RWPE2 (cell line): ENCODE measurements around the gene KRTAP4-16.
"Not testable (repeated sequence)": the region's sequence is repeated elsewhere in the genome, so short reads cannot be mapped to it uniquely, and the experiment has no call there.

Source experiments
- ATAC-seq: fragments of 200-7000 bp; cut with Tn5 transposase; 3 replicates; pipeline ENCODE4 v1.9.1; 2021; ENCODE audit warnings: low read depth
- DNase-seq: peaks from one replicate; pipeline ENCODE4 v3.0.0-alpha.2; 2020; ENCODE audit warnings: low spot score
- H3K27ac ChIP-seq: fragments of 450-650 bp; 2 replicates; pipeline ENCODE4 v1.5.1; 2017; ENCODE audit warnings: mild to moderate bottlenecking; ENCODE audit not compliant: poor library complexity, severe bottlenecking
- H3K27me3 ChIP-seq: fragments of 250-450 bp; sonication (Bioruptor Pico); 2 replicates; pipeline ENCODE4 v1.5.1; 2021; ENCODE audit warnings: mild to moderate bottlenecking, moderate library complexity; ENCODE audit not compliant: insufficient read depth, poor library complexity, severe bottlenecking
- H3K36me3 ChIP-seq: fragments of 250-450 bp; sonication (Bioruptor Pico); 2 replicates; pipeline ENCODE4 v1.5.1; 2020; ENCODE audit warnings: low read depth, mild to moderate bottlenecking, moderate library complexity
- H3K4me1 ChIP-seq: fragments of 250-450 bp; sonication (Bioruptor Pico); 2 replicates; pipeline ENCODE4 v1.5.1; 2021; ENCODE audit warnings: mild to moderate bottlenecking, moderate library complexity; ENCODE audit not compliant: insufficient read depth, poor library complexity, severe bottlenecking
- H3K4me3 ChIP-seq: fragments of 250-450 bp; sonication (Bioruptor Pico); 2 replicates; pipeline ENCODE4 v1.5.1; 2021; ENCODE audit warnings: mild to moderate bottlenecking, moderate library complexity; ENCODE audit not compliant: severe bottlenecking
- H3K9me3 ChIP-seq: fragments of 250-450 bp; sonication (Bioruptor Pico); 2 replicates; pipeline ENCODE4 v1.5.1; 2021; ENCODE audit warnings: mild to moderate bottlenecking, moderate library complexity; ENCODE audit not compliant: severe bottlenecking
- CTCF ChIP-seq: fragments of 450-650 bp; IDR thresholded peaks from one replicate; pipeline ENCODE4 v1.5.1; 2017; ENCODE audit warnings: mild to moderate bottlenecking, moderate library complexity; ENCODE audit not compliant: poor library complexity, severe bottlenecking

The KRTAP4-16 gene

GRCh38 chr17:41133880-41134735 lies 32.1 kb upstream of the KRTAP4-16 start:
- H3K27ac ChIP-seq, result peak overlapping the region; percentile 90
- DNase-seq (no peak), ATAC-seq (no peak)
- no peaks in the 10 kb centered on the region for H3K9me3 ChIP-seq
- TF ChIP-seq CTCF, result no peak
- H3K27me3 ChIP-seq, result no peaks in the 10 kb centered on the region
- H3K36me3 ChIP-seq, result no peaks in the 10 kb centered on the region
- no peak overlapping the region for H3K4me3 ChIP-seq
- peaks cover 25% of the 10 kb centered on the region for H3K4me1 ChIP-seq

GRCh38 chr17:41131979-41132378 lies 30.0 kb upstream of the KRTAP4-16 start:
- DNase-seq (no peak), ATAC-seq (peak; percentile 100)
- Histone ChIP-seq H3K36me3 (no peaks in the 10 kb centered on the region), H3K4me1 (peaks cover 25% of the 10 kb centered on the region), H3K27ac (peak overlapping the region; percentile 90), H3K9me3 (no peaks in the 10 kb centered on the region), H3K27me3 (no peaks in the 10 kb centered on the region), H3K4me3 (no peak overlapping the region)
- no peak for TF ChIP-seq CTCF

- peaks cover 16% of the 10 kb centered on the region for H3K4me1 ChIP-seq
- no peak for DNase-seq
- no peaks in the 10 kb centered on the region for H3K27me3 ChIP-seq
- H3K9me3 ChIP-seq, result no peaks in the 10 kb centered on the region
- no peaks in the 10 kb centered on the region for H3K36me3 ChIP-seq
- H3K4me3 ChIP-seq, result no peak overlapping the region
- TF ChIP-seq CTCF, result no peak
- no peak for ATAC-seq
- no peak overlapping the region for H3K27ac ChIP-seq
Observed at GRCh38 chr17:41127371-41127770, 25.4 kb upstream of the KRTAP4-16 start.

GRCh38 chr17:41126412-41126811 lies 24.4 kb upstream of the KRTAP4-16 start:
- no peak overlapping the region for H3K27ac ChIP-seq
- H3K4me1 ChIP-seq, result peaks cover 8% of the 10 kb centered on the region
- no peaks in the 10 kb centered on the region for H3K27me3 ChIP-seq
- DNase-seq (no peak), ATAC-seq (no peak)
- H3K36me3 ChIP-seq, result no peaks in the 10 kb centered on the region
- no peak overlapping the region for H3K4me3 ChIP-seq
- no peaks in the 10 kb centered on the region for H3K9me3 ChIP-seq
- TF ChIP-seq CTCF, result no peak

- no peaks in the 10 kb centered on the region for H3K9me3 ChIP-seq
- no peaks in the 10 kb centered on the region for H3K27me3 ChIP-seq
- no peaks in the 10 kb centered on the region for H3K36me3 ChIP-seq
- DNase-seq (no peak), ATAC-seq (no peak)
- peaks cover 7% of the 10 kb centered on the region for H3K4me1 ChIP-seq
- H3K27ac ChIP-seq, result no peak overlapping the region
- no peak overlapping the region for H3K4me3 ChIP-seq
- no peak for TF ChIP-seq CTCF
Observed at GRCh38 chr17:41125064-41125463, 23.1 kb upstream of the KRTAP4-16 start.

- not testable (repeated sequence) for H3K4me3 ChIP-seq, DNase-seq, H3K27ac ChIP-seq, H3K36me3 ChIP-seq, H3K9me3 ChIP-seq, ATAC-seq, H3K4me1 ChIP-seq, H3K27me3 ChIP-seq
Observed at GRCh38 chr17:41123991-41124371, 22.0 kb upstream of the KRTAP4-16 start, which contains the start of gene KRTAP4-12. KRTAP4-12 (minus strand) TSS chr17:41124182; CDS start chr17:41124122, 60 bp downstream.

GRCh38 chr17:41123292-41123990 lies 21.4 kb upstream of the KRTAP4-16 start:
- not testable (repeated sequence) for ATAC-seq, H3K4me3 ChIP-seq, H3K27ac ChIP-seq, H3K9me3 ChIP-seq, DNase-seq, H3K36me3 ChIP-seq, H3K27me3 ChIP-seq
- peaks cover 11% of the 10 kb centered on the region for H3K4me1 ChIP-seq
